ENCODE data around the gene KBTBD13. TPM values are rescaled to one million over a fixed set of nuclear protein-coding genes. Genes with fewer than 3 reads are reported as not detected.

KBTBD13 gene
- total RNA-seq, 4 donors from 2014 or later: not detected

DNA sequence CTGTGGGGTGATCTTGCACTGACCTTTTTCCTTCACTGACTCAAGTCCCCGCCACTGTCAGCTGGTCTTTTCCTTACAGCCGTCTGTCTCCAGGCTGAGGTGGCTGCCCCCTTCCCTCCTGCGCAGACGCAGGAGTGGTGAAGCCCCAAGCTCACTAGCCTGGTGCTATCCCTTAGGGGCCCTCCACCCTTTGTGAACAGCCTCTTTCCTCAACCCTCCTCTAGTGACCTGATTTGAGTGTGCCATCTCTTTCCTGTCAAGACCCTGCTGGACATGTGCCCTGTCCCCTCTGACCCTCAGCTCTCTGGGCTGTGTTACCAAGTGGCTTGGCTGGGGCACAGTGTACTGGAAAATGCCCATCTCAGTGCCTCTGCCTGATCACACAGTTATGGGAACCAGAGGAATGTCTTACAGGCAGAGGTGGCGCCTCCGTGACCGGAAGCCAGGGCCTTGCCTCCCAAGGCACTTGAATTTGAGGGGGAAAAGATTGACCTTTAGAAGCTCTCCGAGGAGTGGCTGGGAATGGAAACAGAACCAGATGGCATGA lies 8.7 kb downstream of the KBTBD13 start:
- in situ Hi-C loops (cut with MboI; ENCODE audit: low pct_ligation_motif_present in 1 of 4, low pct_unique_long_range_greater_than_20kb in 1 of 4, low sequenced_read_pairs in 3 of 4) (loop anchor here in 1 of 4 donors (10.0 kb wide), 1 partner anchor 50 kb away; no protein-coding TSS in a partner anchor), intact Hi-C loops (cut with DNase I; ENCODE audit: low total_unique reads) (no loop called here)
- 80 to 87% methylated on average over 2 to 8 of the region's 8 CpGs for WGBS, 2 donors (ENCODE audit: low coverage in 1 of 2)
- Histone ChIP-seq H3K27me3 (no peaks in the 10 kb centered on the region), H3K9me3 (no peaks in the 10 kb centered on the region), H3K4me1 (peaks cover 35 to 61% (median 50%) of the 10 kb centered on the region in 4 donors), H3K36me3 (no peaks in the 10 kb centered on the region), H3K27ac (peak overlapping the region in 2 of 4 donors; percentile 23 to 89), H3K4me3 (no peak overlapping the region)
- DNase-seq: no peak
- no peak for TF ChIP-seq POLR2A (IDR thresholded peaks at IDR 0.05)
- no peak for TF ChIP-seq EP300 (IDR thresholded peaks at IDR 0.05; ENCODE audit: low read depth)
- no peak for TF ChIP-seq POLR2AphosphoS5 (IDR thresholded peaks at IDR 0.05)
- TF ChIP-seq, protein P1, sequence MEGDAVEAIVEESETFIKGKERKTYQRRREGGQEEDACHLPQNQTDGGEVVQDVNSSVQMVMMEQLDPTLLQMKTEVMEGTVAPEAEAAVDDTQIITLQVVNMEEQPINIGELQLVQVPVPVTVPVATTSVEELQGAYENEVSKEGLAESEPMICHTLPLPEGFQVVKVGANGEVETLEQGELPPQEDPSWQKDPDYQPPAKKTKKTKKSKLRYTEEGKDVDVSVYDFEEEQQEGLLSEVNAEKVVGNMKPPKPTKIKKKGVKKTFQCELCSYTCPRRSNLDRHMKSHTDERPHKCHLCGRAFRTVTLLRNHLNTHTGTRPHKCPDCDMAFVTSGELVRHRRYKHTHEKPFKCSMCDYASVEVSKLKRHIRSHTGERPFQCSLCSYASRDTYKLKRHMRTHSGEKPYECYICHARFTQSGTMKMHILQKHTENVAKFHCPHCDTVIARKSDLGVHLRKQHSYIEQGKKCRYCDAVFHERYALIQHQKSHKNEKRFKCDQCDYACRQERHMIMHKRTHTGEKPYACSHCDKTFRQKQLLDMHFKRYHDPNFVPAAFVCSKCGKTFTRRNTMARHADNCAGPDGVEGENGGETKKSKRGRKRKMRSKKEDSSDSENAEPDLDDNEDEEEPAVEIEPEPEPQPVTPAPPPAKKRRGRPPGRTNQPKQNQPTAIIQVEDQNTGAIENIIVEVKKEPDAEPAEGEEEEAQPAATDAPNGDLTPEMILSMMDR (IDR thresholded peaks at IDR 0.05): no peak

DNA sequence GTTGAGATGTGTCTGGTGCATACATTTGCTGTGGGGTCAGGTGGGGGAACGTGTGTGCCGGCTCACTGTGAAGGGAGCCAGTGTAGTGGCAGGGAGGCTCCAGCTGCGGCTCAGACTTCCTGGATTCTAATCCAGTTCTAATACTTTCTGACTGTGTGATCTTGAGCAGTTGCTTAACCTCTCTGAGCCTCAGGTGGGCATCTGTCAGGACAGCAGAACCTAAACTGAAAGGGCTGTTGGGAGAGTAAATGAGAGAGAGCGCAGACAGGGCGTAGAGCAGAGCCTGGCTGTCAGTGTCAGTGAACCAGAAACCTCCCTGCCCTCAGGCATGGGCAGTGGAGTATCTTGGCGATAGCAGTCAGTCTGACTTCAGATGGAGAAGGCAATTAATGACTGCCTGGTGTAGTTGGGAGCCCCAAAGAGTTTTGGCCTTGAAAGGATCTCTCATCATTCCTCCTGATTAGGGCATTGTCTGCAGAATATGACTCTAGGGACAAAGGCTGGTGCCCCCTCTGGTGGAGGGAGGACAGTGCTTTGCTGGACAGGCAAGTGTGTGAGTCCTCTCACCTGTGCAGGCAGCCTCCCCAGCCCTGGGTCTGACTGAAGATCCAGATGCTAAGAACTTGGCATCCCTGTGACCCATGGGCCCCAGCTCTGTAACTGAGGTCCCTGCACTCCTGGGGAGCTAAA lies 9.6 kb downstream of the KBTBD13 start:
- Histone ChIP-seq H3K36me3 (no peaks in the 10 kb centered on the region), H3K27ac (peak overlapping the region; percentile 84 to 91 (median 88)), H3K27me3 (no peaks in the 10 kb centered on the region), H3K9me3 (no peaks in the 10 kb centered on the region), H3K4me1 (peaks cover 35 to 61% (median 50%) of the 10 kb centered on the region in 4 donors), H3K4me3 (no peak overlapping the region)
- peak; percentile 57 for DNase-seq
- 88% methylated on average over 6 of the region's 6 CpGs; no CpG with 5 or more reads in 1 of the 2 donors for WGBS, 2 donors (ENCODE audit: low coverage in 1 of 2)
- in situ Hi-C loops (cut with MboI; ENCODE audit: low pct_ligation_motif_present in 1 of 4, low pct_unique_long_range_greater_than_20kb in 1 of 4, low sequenced_read_pairs in 3 of 4) (loop anchor here in 1 of 4 donors (10.0 kb wide), 1 partner anchor 51 kb away; no protein-coding TSS in a partner anchor), intact Hi-C loops (cut with DNase I; ENCODE audit: low total_unique reads) (no loop called here)
- TF ChIP-seq POLR2A (IDR thresholded peaks at IDR 0.05) (no peak), POLR2AphosphoS5 (IDR thresholded peaks at IDR 0.05) (no peak), EP300 (IDR thresholded peaks at IDR 0.05; ENCODE audit: low read depth) (no peak)
- TF ChIP-seq, protein P1 (IDR thresholded peaks at IDR 0.05): peak; percentile 22 to 43 (median 33)

DNA sequence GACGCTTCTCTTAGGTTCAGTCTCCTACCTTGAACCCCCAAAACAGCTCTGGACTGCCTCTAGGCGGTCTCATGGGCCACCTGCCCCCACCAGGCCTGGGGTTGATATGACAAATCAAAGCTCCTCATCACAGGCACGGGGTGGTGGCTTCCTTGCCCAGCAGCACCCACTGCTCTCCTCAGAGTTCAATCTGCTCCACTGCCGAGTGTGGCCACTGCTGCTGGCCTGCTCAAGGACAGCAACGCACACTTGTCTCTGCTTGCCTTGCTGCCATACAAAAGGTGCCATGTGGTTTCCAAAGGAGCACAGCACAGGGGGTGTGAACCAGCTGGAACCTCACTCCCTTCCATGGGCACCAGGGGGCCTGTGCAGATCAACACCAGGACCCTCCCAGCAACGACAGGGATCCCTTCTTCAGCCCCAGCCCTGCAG lies 10.2 kb downstream of the KBTBD13 start:
- intact Hi-C loops (cut with DNase I; ENCODE audit: low total_unique reads): no loop called here
- in situ Hi-C loops (cut with MboI; ENCODE audit: low pct_ligation_motif_present in 1 of 4, low pct_unique_long_range_greater_than_20kb in 1 of 4, low sequenced_read_pairs in 3 of 4): loop anchor here in 1 of 4 donors (10.0 kb wide), 1 partner anchor 52 kb away; no protein-coding TSS in a partner anchor
- WGBS, 2 donors (ENCODE audit: low coverage in 1 of 2): 86% methylated on average over 6 of the region's 6 CpGs; no CpG with 5 or more reads in 1 of the 2 donors

DNA sequence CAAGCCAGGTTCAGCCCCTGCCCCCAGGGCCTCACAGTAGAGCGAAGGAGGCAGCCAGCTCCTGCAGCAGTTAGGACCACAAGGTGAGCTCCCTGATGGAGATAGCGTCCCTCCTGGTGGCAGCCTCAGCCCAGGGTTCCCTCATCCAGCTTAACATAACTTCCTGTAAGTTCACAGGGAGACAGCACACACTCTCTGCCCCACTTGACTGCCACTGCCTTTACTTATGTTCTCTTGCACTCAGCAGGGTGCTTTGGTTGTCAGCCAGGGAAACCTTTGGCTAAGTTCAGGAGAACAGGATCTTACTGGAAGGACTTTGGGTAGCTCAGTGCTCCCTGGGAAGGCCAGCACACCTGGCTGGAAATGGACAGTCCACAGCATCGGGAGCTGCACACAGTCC lies 10.9 kb downstream of the KBTBD13 start:
- in situ Hi-C loops (cut with MboI; ENCODE audit: low pct_ligation_motif_present in 1 of 4, low pct_unique_long_range_greater_than_20kb in 1 of 4, low sequenced_read_pairs in 3 of 4) (loop anchor here in 1 of 4 donors (10.0 kb wide), 1 partner anchor 53 kb away; no protein-coding TSS in a partner anchor), intact Hi-C loops (cut with DNase I; ENCODE audit: low total_unique reads) (no loop called here)
- no peaks in the 10 kb centered on the region for H3K36me3 ChIP-seq
- TF ChIP-seq POLR2AphosphoS5 (IDR thresholded peaks at IDR 0.05) (no peak), POLR2A (IDR thresholded peaks at IDR 0.05) (no peak), EP300 (IDR thresholded peaks at IDR 0.05; ENCODE audit: low read depth) (no peak)
- TF ChIP-seq, protein P1 (IDR thresholded peaks at IDR 0.05): no peak
- DNase-seq: no peak
- H3K4me3 ChIP-seq: no peak overlapping the region
- H3K27ac ChIP-seq: peak overlapping the region; percentile 84 to 91 (median 88)
- H3K27me3 ChIP-seq: no peaks in the 10 kb centered on the region
- 64% methylated on average over 2 of the region's 3 CpGs; no CpG with 5 or more reads in 1 of the 2 donors for WGBS, 2 donors (ENCODE audit: low coverage in 1 of 2)
- no peaks in the 10 kb centered on the region for H3K9me3 ChIP-seq
- peaks cover 29 to 51% (median 43%) of the 10 kb centered on the region in 4 donors for H3K4me1 ChIP-seq

More for the DNA sequence above, 10.2 kb downstream of the KBTBD13 start:
- TF ChIP-seq, protein P1 (IDR thresholded peaks at IDR 0.05): peak in 1 of 5 experiments; percentile 19
- TF ChIP-seq POLR2AphosphoS5 (IDR thresholded peaks at IDR 0.05): no peak
- Histone ChIP-seq H3K4me1 (peaks cover 35 to 59% (median 50%) of the 10 kb centered on the region in 4 donors), H3K36me3 (no peaks in the 10 kb centered on the region), H3K9me3 (no peaks in the 10 kb centered on the region), H3K27me3 (no peaks in the 10 kb centered on the region), H3K4me3 (no peak overlapping the region), H3K27ac (peak overlapping the region; percentile 84 to 91 (median 88))
- no peak for DNase-seq

All from transverse colon (tissue), 4 donors.